DOHH2 (cell line): ENCODE results near the gene PTPRN2.

Experiments
- H3F3A ChIP-seq: fragments of 200-600 bp; sonication (generic), shearing (Covaris generic); 2 replicates; pipeline ENCODE4 v1.6.0; 2016; ENCODE audit warnings: antibody characterized with exemption, mild to moderate bottlenecking; ENCODE audit not compliant: control insufficient read depth, insufficient read depth
- H3K27ac ChIP-seq: fragments of 200-600 bp; sonication (generic); 2 replicates; pipeline ENCODE4 v1.5.1; 2014; ENCODE audit warnings: low read depth, mild to moderate bottlenecking, low read length, moderate library complexity
- H3K27me3 ChIP-seq: fragments of 200-600 bp; sonication (generic); 2 replicates; pipeline ENCODE4 v1.6.1; 2014; ENCODE audit warnings: mild to moderate bottlenecking, low read length, mixed read lengths; ENCODE audit not compliant: control insufficient read depth
- H3K36me3 ChIP-seq: fragments of 200-600 bp; sonication (generic); 2 replicates; pipeline ENCODE4 v1.6.1; 2014; ENCODE audit warnings: mild to moderate bottlenecking, low read length, moderate library complexity, mixed read lengths; ENCODE audit not compliant: control insufficient read depth
- H3K4me1 ChIP-seq: fragments of 200-600 bp; sonication (generic); 2 replicates; pipeline ENCODE4 v1.6.1; 2014; ENCODE audit warnings: mild to moderate bottlenecking, low read length, mixed read lengths; ENCODE audit not compliant: control insufficient read depth
- H3K4me2 ChIP-seq: fragments of 200-600 bp; sonication (generic); 2 replicates; pipeline ENCODE4 v1.6.0; 2014; ENCODE audit warnings: mild to moderate bottlenecking, low read length, moderate library complexity
- H3K4me3 ChIP-seq: fragments of 200-600 bp; sonication (generic); 2 replicates; pipeline ENCODE4 v1.5.1; 2014; ENCODE audit warnings: mild to moderate bottlenecking, low read length, mixed read lengths
- H3K79me2 ChIP-seq: fragments of 200-600 bp; sonication (generic); 2 replicates; pipeline ENCODE4 v1.6.1; 2014; ENCODE audit warnings: mild to moderate bottlenecking, low read length, mixed read lengths; ENCODE audit not compliant: control insufficient read depth
- H3K9me2 ChIP-seq: fragments of 200-600 bp; sonication (generic); replicated peaks from 2 replicates; pipeline ENCODE4 v1.6.1; 2014; ENCODE audit warnings: mild to moderate bottlenecking, low read length, mixed read lengths; ENCODE audit not compliant: control insufficient read depth
- H3K9me3 ChIP-seq: fragments of 200-600 bp; sonication (generic); 2 replicates; pipeline ENCODE4 v1.6.1; 2014; ENCODE audit warnings: antibody characterized with exemption, low read length, mixed read lengths; ENCODE audit not compliant: control insufficient read depth, insufficient read depth
- H4K20me1 ChIP-seq: fragments of 200-600 bp; sonication (generic); 2 replicates; pipeline ENCODE4 v1.6.0; 2014; ENCODE audit warnings: low read depth, mild to moderate bottlenecking, antibody characterized with exemption, low read length, moderate library complexity; ENCODE audit not compliant: control insufficient read depth, insufficient read depth
- CTCF ChIP-seq: fragments of 200-600 bp; sonication (generic); IDR thresholded peaks from one replicate; pipeline ENCODE4 v1.5.1; 2014; ENCODE audit warnings: antibody characterized with exemption, mild to moderate bottlenecking, low read depth, low read length; ENCODE audit not compliant: poor library complexity, severe bottlenecking
- EZH2phosphoT487 ChIP-seq: fragments of 200-600 bp; sonication (generic); IDR thresholded peaks from 2 replicates; pipeline ENCODE4 v1.6.1; 2017; ENCODE audit warnings: borderline replicate concordance, mild to moderate bottlenecking, antibody characterized with exemption, low read length, moderate library complexity, mixed read lengths

Gene PTPRN2

GRCh38 chr7:157966490-157966889, 621.1 kb downstream of the PTPRN2 start:
- Histone ChIP-seq H3K36me3 (no peaks in the 10 kb centered on the region), H3K4me3 (no peak overlapping the region), H3K27ac (no peak overlapping the region), H3K79me2 (no peaks in the 10 kb centered on the region), H3F3A (no peaks in the 10 kb centered on the region), H4K20me1 (no peaks in the 10 kb centered on the region), H3K27me3 (no peaks in the 10 kb centered on the region), H3K4me1 (no peaks in the 10 kb centered on the region), H3K4me2 (no peak overlapping the region), H3K9me2 (no peaks in the 10 kb centered on the region), H3K9me3 (peaks cover 23% of the 10 kb centered on the region)
- TF ChIP-seq CTCF, result no peak
- no peak for TF ChIP-seq EZH2phosphoT487

GRCh38 chr7:157964521-157964920, 623.1 kb downstream of the PTPRN2 start:
- H3K27me3 ChIP-seq, result no peaks in the 10 kb centered on the region
- H3K9me3 ChIP-seq, result peaks cover 11% of the 10 kb centered on the region; the same call in 1 of the 2 replicates
- no peaks in the 10 kb centered on the region for H3K9me2 ChIP-seq
- no peak for TF ChIP-seq CTCF
- TF ChIP-seq EZH2phosphoT487, result no peak
- no peaks in the 10 kb centered on the region for H3K36me3 ChIP-seq
- no peak overlapping the region for H3K4me2 ChIP-seq
- no peaks in the 10 kb centered on the region for H3F3A ChIP-seq
- H4K20me1 ChIP-seq, result no peaks in the 10 kb centered on the region
- H3K4me1 ChIP-seq, result no peaks in the 10 kb centered on the region
- no peak overlapping the region for H3K4me3 ChIP-seq
- no peak overlapping the region for H3K27ac ChIP-seq
- H3K79me2 ChIP-seq, result no peaks in the 10 kb centered on the region

- no peaks in the 10 kb centered on the region for H3K9me2 ChIP-seq
- no peaks in the 10 kb centered on the region for H3K36me3 ChIP-seq
- H3K79me2 ChIP-seq, result no peaks in the 10 kb centered on the region
- H3K4me3 ChIP-seq, result no peak overlapping the region
- no peak overlapping the region for H3K27ac ChIP-seq
- peaks cover 7% of the 10 kb centered on the region; the same call in 1 of the 2 replicates for H3K9me3 ChIP-seq
- H3K4me1 ChIP-seq, result no peaks in the 10 kb centered on the region
- no peaks in the 10 kb centered on the region for H3K27me3 ChIP-seq
- TF ChIP-seq CTCF, result no peak
- TF ChIP-seq EZH2phosphoT487, result no peak
- no peak overlapping the region for H3K4me2 ChIP-seq
- no peaks in the 10 kb centered on the region for H4K20me1 ChIP-seq
- no peaks in the 10 kb centered on the region for H3F3A ChIP-seq
These were observed 623.6 kb downstream of the PTPRN2 start for GRCh38 chr7:157964016-157964415.
